ENCODE measurements around the gene MAP3K20. TPM values are rescaled to one million over a fixed set of nuclear protein-coding genes. Genes with fewer than 3 reads are reported as not detected.

MAP3K20 gene
- total RNA-seq, 2 donors from 2014 or later, result 45.9 to 79.6 TPM

DNA sequence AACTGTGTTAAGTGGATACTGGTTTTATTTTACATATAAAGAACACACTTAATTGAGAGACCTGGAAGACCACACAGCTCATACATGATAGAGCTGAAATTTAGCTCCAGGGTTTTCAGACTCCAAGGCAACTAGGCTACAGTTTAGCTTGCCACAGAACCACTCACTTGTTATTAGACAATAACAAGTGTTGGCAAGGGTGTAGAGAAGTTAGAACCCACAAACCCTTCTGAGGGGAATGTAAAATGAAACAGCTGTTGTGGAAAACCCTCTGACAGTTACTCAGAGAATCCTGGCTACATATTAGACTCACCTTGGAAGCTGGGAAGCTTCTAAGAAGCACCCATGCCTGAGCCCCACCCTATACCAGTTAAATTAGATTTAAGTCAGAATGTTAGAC is 75.3 kb downstream of the MAP3K20 start:
- DNase-seq (ENCODE audit: low spot score), result no peak
- peaks cover 0 to 13% of the 10 kb centered on the region in 2 donors for H3K4me1 ChIP-seq (ENCODE audit: control insufficient read depth in 1 of 2, low read depth in 2 of 2)
- H3K27ac ChIP-seq, result no peak overlapping the region

GRCh38 chr2:173151671-173152401 is 76.2 kb downstream of the MAP3K20 start:
- ATAC-seq (ENCODE audit: insufficient number of reproducible peaks, low FRiP score, low read depth) (no peak), DNase-seq (ENCODE audit: low spot score) (no peak)
- no peak overlapping the region for H3K4me3 ChIP-seq
- H3K27ac ChIP-seq, result no peak overlapping the region
- H3K4me1 ChIP-seq (ENCODE audit: control insufficient read depth in 1 of 2, low read depth in 2 of 2), result peaks cover 0 to 13% of the 10 kb centered on the region in 2 donors
- H3K36me3 ChIP-seq, result no peaks in the 10 kb centered on the region
- H3K27me3 ChIP-seq (replicated peaks; ENCODE audit: insufficient read depth), result no peaks in the 10 kb centered on the region
- TF ChIP-seq CTCF (IDR thresholded peaks at IDR 0.05), result no peak
- no peaks in the 10 kb centered on the region for H3K9me3 ChIP-seq

More for the DNA sequence above, 75.3 kb downstream of the MAP3K20 start:
- Histone ChIP-seq H3K9me3 (no peaks in the 10 kb centered on the region), H3K36me3 (no peaks in the 10 kb centered on the region), H3K27me3 (replicated peaks; ENCODE audit: insufficient read depth) (no peaks in the 10 kb centered on the region), H3K4me3 (no peak overlapping the region)
- no peak for TF ChIP-seq CTCF (IDR thresholded peaks at IDR 0.05)
- ATAC-seq (ENCODE audit: insufficient number of reproducible peaks, low FRiP score, low read depth), result no peak

DNA sequence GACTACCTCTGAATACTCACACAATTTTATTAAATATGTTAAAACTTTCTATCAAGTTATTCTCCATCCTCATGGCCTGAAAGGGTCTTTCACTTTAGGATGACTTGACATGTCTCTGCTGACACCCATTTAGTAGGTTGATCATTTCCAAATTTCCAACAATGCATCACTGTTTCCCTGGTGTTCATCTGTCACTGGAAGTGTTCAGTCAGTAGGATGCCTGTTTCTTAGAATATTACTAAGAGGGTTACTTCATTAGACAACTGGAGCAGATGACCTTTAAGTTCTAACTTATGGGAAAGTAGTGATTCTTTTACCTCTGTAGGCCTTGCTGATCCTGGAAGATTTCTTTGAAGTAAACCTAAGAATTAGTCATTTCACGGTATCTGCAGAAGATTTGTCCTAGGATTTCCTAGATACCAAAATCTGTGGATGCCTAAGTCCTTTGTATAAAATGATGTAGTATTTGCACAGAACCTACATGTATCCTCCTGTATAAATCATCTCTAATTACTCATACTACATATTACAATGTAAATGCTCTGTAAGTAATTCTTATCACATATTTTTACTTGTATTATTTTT is 77.7 kb downstream of the MAP3K20 start:
- no peak overlapping the region for H3K27ac ChIP-seq
- H3K4me1 ChIP-seq (ENCODE audit: control insufficient read depth in 1 of 2, low read depth in 2 of 2), result peaks cover 0 to 9% of the 10 kb centered on the region in 2 donors
- H3K4me3 ChIP-seq, result no peak overlapping the region
- no peak for TF ChIP-seq CTCF (IDR thresholded peaks at IDR 0.05)
- H3K9me3 ChIP-seq, result no peaks in the 10 kb centered on the region
- DNase-seq (ENCODE audit: low spot score), result no peak
- no peaks in the 10 kb centered on the region for H3K36me3 ChIP-seq
- H3K27me3 ChIP-seq (replicated peaks; ENCODE audit: insufficient read depth), result no peaks in the 10 kb centered on the region
- no peak for ATAC-seq (ENCODE audit: insufficient number of reproducible peaks, low FRiP score, low read depth)

GRCh38 chr2:173157676-173158293 is 82.1 kb downstream of the MAP3K20 start:
- Histone ChIP-seq H3K9me3 (no peaks in the 10 kb centered on the region), H3K36me3 (no peaks in the 10 kb centered on the region), H3K27ac (no peak overlapping the region), H3K4me3 (no peak overlapping the region), H3K27me3 (replicated peaks; ENCODE audit: insufficient read depth) (no peaks in the 10 kb centered on the region), H3K4me1 (ENCODE audit: control insufficient read depth in 1 of 2, low read depth in 2 of 2) (peaks cover 18 to 27% of the 10 kb centered on the region in 2 donors)
- no peak for TF ChIP-seq CTCF (IDR thresholded peaks at IDR 0.05)
- ATAC-seq (ENCODE audit: insufficient number of reproducible peaks, low FRiP score, low read depth) (no peak), DNase-seq (ENCODE audit: low spot score) (no peak)

GRCh38 chr2:173159791-173160463 is 84.3 kb downstream of the MAP3K20 start:
- Histone ChIP-seq H3K4me3 (no peak overlapping the region), H3K36me3 (no peaks in the 10 kb centered on the region), H3K4me1 (ENCODE audit: control insufficient read depth in 1 of 2, low read depth in 2 of 2) (peaks cover 18 to 36% of the 10 kb centered on the region in 2 donors), H3K27ac (peak overlapping the region; percentile 50 to 55), H3K9me3 (no peaks in the 10 kb centered on the region), H3K27me3 (replicated peaks; ENCODE audit: insufficient read depth) (no peaks in the 10 kb centered on the region)
- peak; percentile 97 for DNase-seq (ENCODE audit: low spot score)
- TF ChIP-seq CTCF (IDR thresholded peaks at IDR 0.05), result no peak
- peak; percentile 92 for ATAC-seq (ENCODE audit: insufficient number of reproducible peaks, low FRiP score, low read depth)

Data from thoracic aorta (tissue), 2 donors.